H1 (cell line): ENCODE data around the gene CGN. TPM values are rescaled to one million over a fixed set of nuclear protein-coding genes. Genes with fewer than 3 reads are reported as not detected.

Experiments
- CTCF ChIA-PET: fragments of 300-600 bp; sonication (Branson Sonifier 250); formaldehyde crosslinking; loops from one replicate; lab custom pipeline; 2021; ENCODE audit not compliant: partially characterized antibody; lab: Charles Lee
- POLR2A ChIA-PET: fragments of 300-600 bp; sonication (Branson Sonifier 250); formaldehyde crosslinking; loops from one replicate; lab custom pipeline; 2021; ENCODE audit warnings: inconsistent platforms; ENCODE audit not compliant: partially characterized antibody; lab: Charles Lee
- DNase-seq, 2 experiments: peaks; one replicate each; pipeline versions ENCODE4 v3.0.0 to v3.0.0-alpha.2; 2010 to 2022; ENCODE audit warnings: low spot score in 2 of 2, low read depth in 1 of 2, mixed read lengths in 1 of 2
- FAIRE-seq: peaks from 2 replicates; lab custom pipeline; 2011; peaks lifted over from hg19 to GRCh38; lab: Jason Lieb, UNC
- H2AFZ ChIP-seq: 2 replicates; pipeline ENCODE4 v1.8.1; 2012; ENCODE audit warnings: low read length, inconsistent platforms
- H2AK5ac ChIP-seq: 2 replicates; pipeline ENCODE4 v1.6.1; 2013; ENCODE audit warnings: low read depth, low read length
- H2BK120ac ChIP-seq: replicated peaks from 2 replicates; pipeline ENCODE3; 2013; ENCODE audit warnings: low read depth, low read length, inconsistent platforms
- H2BK12ac ChIP-seq: 2 replicates; pipeline ENCODE4 v1.6.1; 2013; ENCODE audit warnings: low read depth, low read length
- H2BK15ac ChIP-seq: 2 replicates; pipeline ENCODE4 v1.6.1; 2013; ENCODE audit warnings: low read length
- H2BK20ac ChIP-seq: 2 replicates; pipeline ENCODE4 v1.6.1; 2013; ENCODE audit warnings: low read length
- H2BK5ac ChIP-seq: 2 replicates; pipeline ENCODE4 v1.6.1; 2013; ENCODE audit warnings: low read depth, low read length
- H3K14ac ChIP-seq: 2 replicates; pipeline ENCODE4 v1.6.1; 2013; ENCODE audit warnings: inconsistent platforms; ENCODE audit not compliant: insufficient read length
- H3K18ac ChIP-seq: 2 replicates; pipeline ENCODE4 v1.6.1; 2013; ENCODE audit warnings: low read length; ENCODE audit errors: extremely low read depth
- H3K23ac ChIP-seq: 2 replicates; pipeline ENCODE4 v1.6.1; 2013; ENCODE audit warnings: inconsistent platforms; ENCODE audit not compliant: insufficient read length
- H3K23me2 ChIP-seq: 2 replicates; pipeline ENCODE4 v1.6.1; 2013; ENCODE audit warnings: low read depth, low read length
- H3K27ac ChIP-seq: 2 replicates; pipeline ENCODE4 v1.6.1; 2011; ENCODE audit warnings: low read depth, low read length, inconsistent platforms
- H3K27me3 ChIP-seq, 4 experiments: replicated peaks in 1 of 4; 1 replicate in 1 of 4; 2 replicates in 3 of 4; pipeline versions ENCODE4 v1.6.1 to v1.8.1; 2011 to 2013; ENCODE audit warnings: low read length in 3 of 4, mild to moderate bottlenecking in 3 of 4, inconsistent platforms in 2 of 4, mixed read lengths in 2 of 4, moderate library complexity in 1 of 4; ENCODE audit not compliant: control insufficient read depth in 3 of 4, insufficient read depth in 3 of 4; ENCODE audit errors: extremely low read depth in 1 of 4
- H3K36me3 ChIP-seq, 4 experiments: 2 replicates each; pipeline versions ENCODE4 v1.6.1 to v1.8.1; 2011 to 2013; ENCODE audit warnings: mild to moderate bottlenecking in 4 of 4, low read length in 3 of 4, moderate library complexity in 2 of 4, control low read depth in 1 of 4, inconsistent platforms in 1 of 4; ENCODE audit not compliant: insufficient read depth in 4 of 4, control insufficient read depth in 2 of 4
- H3K4ac ChIP-seq: replicated peaks from 2 replicates; pipeline ENCODE3; 2013; ENCODE audit warnings: low read length, low read depth, mixed read lengths, inconsistent platforms; ENCODE audit not compliant: insufficient read length
- H3K4me1 ChIP-seq, 4 experiments: replicated peaks in 1 of 4; 1 replicate in 1 of 4; 2 replicates in 3 of 4; pipeline versions ENCODE4 v1.6.1 to v1.8.1; 2011 to 2013; ENCODE audit warnings: low read length in 3 of 4, inconsistent platforms in 2 of 4, mixed read lengths in 1 of 4; ENCODE audit not compliant: insufficient read depth in 4 of 4, control insufficient read depth in 3 of 4
- H3K4me2 ChIP-seq, 2 experiments: 2 replicates each; pipeline versions ENCODE4 v1.6.1 to v1.8.1; 2011 to 2013; ENCODE audit warnings: low read depth in 2 of 2, low read length in 2 of 2, control low read depth in 1 of 2, inconsistent platforms in 1 of 2, mild to moderate bottlenecking in 1 of 2; ENCODE audit not compliant: insufficient read depth in 1 of 2
- H3K4me3 ChIP-seq, 4 experiments: fragments of 200-600, 300-600 bp in 1 of 4; sonication (generic), shearing (Covaris generic), sonication (Bioruptor Twin) in 1 of 4; 2 replicates each; pipeline versions ENCODE4 v1.5.1 to v1.8.1; 2011 to 2016; ENCODE audit warnings: low read length in 4 of 4, low read depth in 3 of 4, control low read depth in 2 of 4, inconsistent platforms in 2 of 4, mild to moderate bottlenecking in 2 of 4, mixed read lengths in 1 of 4, moderate library complexity in 1 of 4; ENCODE audit not compliant: insufficient read depth in 2 of 4; ENCODE audit errors: extremely low read depth in 1 of 4
- H3K56ac ChIP-seq: replicated peaks from 2 replicates; pipeline ENCODE3; 2013; ENCODE audit warnings: low read depth, mild to moderate bottlenecking, mixed read lengths, low read length, inconsistent platforms; ENCODE audit not compliant: insufficient read length
- H3K79me1 ChIP-seq: 2 replicates; pipeline ENCODE4 v1.6.1; 2013; ENCODE audit warnings: low read depth, low read length, control low read depth
- H3K79me2 ChIP-seq, 2 experiments: 2 replicates each; pipeline versions ENCODE4 v1.6.1 to v1.8.1; 2012 to 2013; ENCODE audit warnings: low read length in 2 of 2, mild to moderate bottlenecking in 2 of 2, inconsistent platforms in 1 of 2; ENCODE audit not compliant: insufficient read depth in 2 of 2, control insufficient read depth in 1 of 2
- H3K9ac ChIP-seq, 4 experiments: replicated peaks in 1 of 4; 1 replicate in 1 of 4; 2 replicates in 3 of 4; pipeline versions ENCODE4 v1.6.1 to v1.8.1; 2011 to 2013; ENCODE audit warnings: low read depth in 3 of 4, low read length in 3 of 4, control low read depth in 2 of 4, mild to moderate bottlenecking in 2 of 4, moderate library complexity in 2 of 4, inconsistent platforms in 1 of 4; ENCODE audit errors: extremely low read depth in 1 of 4
- H3K9me3 ChIP-seq, 2 experiments: 2 replicates each; pipeline versions ENCODE4 v1.6.1 to v1.8.1; 2012 to 2013; ENCODE audit warnings: mild to moderate bottlenecking in 2 of 2, moderate library complexity in 2 of 2, control low read depth in 1 of 2, inconsistent platforms in 1 of 2, low read depth in 1 of 2, low read length in 1 of 2, mixed read lengths in 1 of 2; ENCODE audit not compliant: insufficient read depth in 2 of 2
- H4K20me1 ChIP-seq, 2 experiments: replicated peaks in 1 of 2; 2 replicates each; pipeline versions ENCODE3 to v1.8.1; 2011 to 2013; ENCODE audit warnings: inconsistent platforms in 2 of 2, low read length in 2 of 2, mild to moderate bottlenecking in 1 of 2; ENCODE audit not compliant: insufficient read depth in 2 of 2, control insufficient read depth in 1 of 2
- H4K5ac ChIP-seq: 2 replicates; pipeline ENCODE4 v1.6.1; 2013; ENCODE audit warnings: low read length, low read depth, mixed read lengths, inconsistent platforms; ENCODE audit not compliant: insufficient read length
- H4K8ac ChIP-seq: 2 replicates; pipeline ENCODE4 v1.8.0; 2013; ENCODE audit warnings: mild to moderate bottlenecking, moderate library complexity, low read length, inconsistent platforms; ENCODE audit not compliant: insufficient read depth; ENCODE audit errors: extremely low read depth
- H4K91ac ChIP-seq: replicated peaks from 2 replicates; pipeline ENCODE3; 2013; ENCODE audit warnings: low read length, mixed read lengths, inconsistent platforms; ENCODE audit not compliant: insufficient read length
- ASH2L ChIP-seq: fragments of 200-600, 300-600 bp; sonication (generic); IDR thresholded peaks from one replicate; pipeline ENCODE4 v1.7.1; 2017; ENCODE audit warnings: low read length
- GTF2F1 ChIP-seq: IDR thresholded peaks from 2 replicates; pipeline ENCODE4 v1.6.1; 2012; ENCODE audit warnings: low read depth, low read length, improper control_type of control experiment, borderline replicate concordance
- POLR2A ChIP-seq, 2 experiments: IDR thresholded peaks; 1 replicate in 1 of 2; 2 replicates in 1 of 2; pipeline ENCODE4 v1.6.1; 2011; ENCODE audit warnings: low read depth in 2 of 2, low read length in 2 of 2, mild to moderate bottlenecking in 2 of 2; ENCODE audit errors: control extremely low read depth in 1 of 2
- RBBP5 ChIP-seq: IDR thresholded peaks from 2 replicates; pipeline ENCODE4 v1.7.1; 2012; ENCODE audit warnings: low read depth, mild to moderate bottlenecking, inconsistent platforms, low read length, moderate library complexity, borderline replicate concordance
- SP1 ChIP-seq: IDR thresholded peaks from 2 replicates; pipeline ENCODE4 v1.6.1; 2011; ENCODE audit warnings: low read depth, low read length
- WGBS, 2 experiments: shearing (Covaris generic) in 1 of 2; methylation state at CpG; one replicate each; pipeline versions ENCODE4 v1.1.6 to v1.1.7; 2013 to 2015; ENCODE audit warnings: low lambda C conversion rate in 2 of 2, mixed read lengths in 2 of 2, inconsistent platforms in 1 of 2, low coverage in 1 of 2, missing lambda C conversion rate in 1 of 2; ENCODE audit not compliant: insufficient replicate concordance in 2 of 2, insufficient coverage in 1 of 2, insufficient read length in 1 of 2; ENCODE audit errors: extremely low coverage in 1 of 2, missing lambda C conversion rate in 1 of 2; 5-methylcytosine and 5-hydroxymethylcytosine counted together
- polyA plus RNA-seq, 7 experiments: library from polyadenylated mRNA; depleted of rRNA in 3 of 7; stranded (reverse) in 5 of 7; unstranded in 2 of 7; fragments of >200 nt in 5 of 7; fragments of 200-250 nt in 2 of 7; gene quantifications; 1 replicate in 5 of 7; 2 replicates in 1 of 7; 4 replicates in 1 of 7; pipeline versions ENCODE4 v1.2.1 to v1.2.3, GENCODE V29; 2011 to 2013; ENCODE audit warnings: missing spikeins in 2 of 7, mixed read lengths in 2 of 7
- total RNA-seq: library from RNA; stranded (reverse); fragmentation: NEBNext Ultra II Directional; extraction: Animal tissue kit (Norgen Biotek cat#: 25700); gene quantifications from 2 replicates; pipeline ENCODE4 v1.2.1, GENCODE V29; 2021

Gene CGN
- total and polyA plus RNA-seq, 2 of the 8 experiments (the other 6 are each of a cell fraction or from before 2014, with no cell fraction given) = 15.9 to 52.7 TPM

DNA sequence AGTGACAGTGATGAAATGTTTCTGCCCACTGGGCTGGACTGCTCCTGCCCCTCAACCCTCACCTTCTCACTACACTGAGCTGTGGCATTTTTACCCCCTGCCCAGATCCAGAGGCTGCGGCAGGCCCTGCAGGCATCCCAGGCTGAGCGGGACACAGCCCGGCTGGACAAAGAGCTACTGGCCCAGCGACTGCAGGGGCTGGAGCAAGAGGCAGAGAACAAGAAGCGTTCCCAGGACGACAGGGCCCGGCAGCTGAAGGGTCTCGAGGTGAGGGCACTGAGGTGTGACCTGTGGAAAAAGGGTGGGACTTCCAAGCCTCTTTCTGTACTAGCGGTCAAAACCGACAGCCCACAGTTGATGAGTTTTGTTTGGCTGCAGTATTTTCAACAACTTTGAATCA is 22.7 kb downstream of the CGN start:
- no peak overlapping the region; the same call in 1 of the 2 replicates for H4K8ac ChIP-seq
- no peaks in the 10 kb centered on the region for H3K23me2 ChIP-seq
- H2BK20ac ChIP-seq = no peak overlapping the region
- DNase-seq (no peak), FAIRE-seq (no peak)
- H2AK5ac ChIP-seq = no peak overlapping the region
- no peak overlapping the region for H2BK120ac ChIP-seq
- H3K18ac ChIP-seq = no peak overlapping the region
- no peaks in the 10 kb centered on the region for H3K79me2 ChIP-seq
- no peaks in the 10 kb centered on the region for H4K20me1 ChIP-seq
- H3K36me3 ChIP-seq = peaks cover 23 to 57% (median 48%) of the 10 kb centered on the region in 4 experiments
- H3K27ac ChIP-seq = no peak overlapping the region
- H4K91ac ChIP-seq = no peak overlapping the region
- no peak overlapping the region for H3K56ac ChIP-seq
- H3K4me3 ChIP-seq = no peak overlapping the region
- peaks cover 2% of the 10 kb centered on the region; the same call in 1 of the 2 replicates for H3K79me1 ChIP-seq
- no peak overlapping the region for H2BK12ac ChIP-seq
- no peak overlapping the region for H3K4me2 ChIP-seq
- no peak overlapping the region for H4K5ac ChIP-seq
- H3K9ac ChIP-seq = no peak overlapping the region
- ChIA-PET CTCF (interaction anchor here (0.6 to 8.8 kb wide), 12 partner anchors 13 to 303 kb away, joined by 3 to 54 read pairs (median 4); no protein-coding TSS in a partner anchor), POLR2A (interaction anchor here (0.8 to 18.0 kb wide), 3 partner anchors 16 to 375 kb away, joined by 3 to 283 read pairs (median 4); partner anchors contain the start of gene CGN)
- no peaks in the 10 kb centered on the region for H3K27me3 ChIP-seq
- WGBS, 2 experiments = 91% methylated on average over 10 of the region's 10 CpGs; no CpG with 5 or more reads in 1 of the 2 experiments
- no peak overlapping the region for H3K23ac ChIP-seq
- H2AFZ ChIP-seq = no peak overlapping the region
- no peak overlapping the region for H2BK15ac ChIP-seq
- no peaks in the 10 kb centered on the region for H3K4me1 ChIP-seq
- H2BK5ac ChIP-seq = no peak overlapping the region
- H3K14ac ChIP-seq = no peak overlapping the region
- H3K9me3 ChIP-seq = no peaks in the 10 kb centered on the region
- no peak overlapping the region for H3K4ac ChIP-seq
- no peak for TF ChIP-seq POLR2A (IDR thresholded peaks at IDR 0.05; ENCODE audit: control extremely low read depth in 1 of 2, low read depth in 2 of 2, low read length in 2 of 2)
- no peak for TF ChIP-seq ASH2L
- TF ChIP-seq SP1 = no peak
- TF ChIP-seq GTF2F1 = no peak
- no peak for TF ChIP-seq RBBP5
